Activated T-cell treated with anti-CD3 and anti-CD28 coated beads, Interleukin-2, amount 50 U/mL, for 1 hour (primary cell): ENCODE results near the gene TMEM100.

Source experiments
- DNase-seq: peaks from one replicate; pipeline ENCODE4 v3.0.0-alpha.2; 2020

TMEM100 gene

DNA sequence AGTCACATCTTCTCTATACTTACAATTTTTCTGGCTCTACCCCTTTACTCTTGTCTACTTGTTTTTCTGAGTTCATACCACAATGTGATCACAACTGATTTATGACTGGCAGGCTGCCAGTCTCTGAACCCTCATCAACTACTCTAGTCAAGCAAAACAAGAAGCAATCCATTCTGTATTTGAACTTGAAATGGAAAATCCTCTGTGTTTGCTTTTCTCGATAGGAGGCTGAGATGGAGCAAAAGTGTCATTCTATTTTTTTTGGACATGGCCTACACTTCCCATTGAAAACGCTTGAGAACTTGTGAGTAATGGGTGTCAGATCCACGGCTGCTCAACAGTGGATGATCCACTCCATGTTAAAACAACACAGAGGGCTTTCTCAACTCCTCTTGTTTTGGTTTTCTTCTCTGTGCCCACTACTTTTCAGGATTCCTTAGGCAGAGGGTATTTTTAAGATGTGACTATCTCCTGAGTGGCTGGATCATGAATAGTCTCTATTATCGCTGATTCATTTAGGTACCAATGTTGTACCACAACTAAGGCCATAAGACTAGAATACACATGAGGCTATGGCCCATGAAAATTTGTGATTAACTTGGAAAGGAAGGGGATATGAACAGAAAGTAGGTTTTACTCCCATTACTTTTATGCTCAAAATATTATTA, 11.7 kb downstream of the TMEM100 start:
- DNase-seq, result no peak

DNA sequence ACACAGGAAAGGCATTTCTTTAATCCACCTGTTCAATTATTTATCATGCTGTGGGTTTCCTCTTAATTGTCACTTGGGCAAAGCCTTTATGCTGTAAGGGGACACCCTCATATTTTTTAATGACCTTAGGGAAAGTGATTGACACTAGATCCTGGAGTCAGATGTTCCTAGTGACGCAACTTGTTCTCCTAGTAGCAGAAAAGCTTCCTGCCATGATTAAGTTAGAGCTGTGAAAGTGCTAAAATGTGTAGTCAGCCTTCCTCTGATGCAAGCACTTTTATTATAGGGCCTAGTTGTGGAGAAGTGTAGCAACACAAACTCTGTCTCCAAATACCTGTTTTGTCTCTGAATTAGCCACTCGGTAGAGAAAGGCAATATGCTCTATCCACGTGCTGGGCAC, 12.3 kb downstream of the TMEM100 start:
- DNase-seq, result no peak

DNA sequence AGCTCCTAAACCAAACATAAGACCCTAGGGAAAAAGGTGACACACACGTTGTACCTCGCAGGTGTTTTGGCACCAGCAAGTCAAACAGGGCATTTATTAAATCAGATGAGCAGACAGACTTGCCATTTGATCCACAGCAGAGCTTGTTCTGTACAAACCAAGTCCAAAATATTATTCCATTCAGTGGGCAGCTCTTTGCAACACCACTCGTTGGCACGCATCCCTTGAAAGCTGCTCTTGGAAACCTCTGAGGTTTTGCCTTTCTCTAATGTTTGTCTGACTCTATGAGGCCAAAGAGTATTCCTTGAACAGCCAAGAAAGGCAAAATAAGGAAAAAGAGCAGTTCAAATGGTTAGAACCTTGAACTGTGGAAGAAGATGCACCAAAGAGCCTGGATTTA, 12.7 kb downstream of the TMEM100 start:
- DNase-seq, result no peak

DNA sequence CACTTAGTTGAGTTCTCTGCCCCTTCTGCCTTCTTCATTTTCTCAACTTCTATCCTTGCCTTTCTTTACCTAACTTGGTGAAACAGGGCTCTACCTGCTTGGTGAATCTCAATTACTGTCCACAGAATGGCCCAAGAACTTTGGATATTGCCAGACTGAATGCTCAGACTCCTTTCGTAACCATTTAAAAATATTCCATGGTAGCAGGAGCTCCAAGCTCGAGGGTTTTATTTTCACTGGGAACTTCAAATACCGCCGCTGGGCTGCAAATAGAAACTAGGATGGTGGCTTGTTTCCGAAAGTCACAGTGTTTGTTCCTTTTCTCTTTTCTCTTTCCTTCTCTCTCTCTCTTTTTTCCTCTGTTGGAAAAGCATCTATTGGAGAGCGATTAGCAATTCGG, 13.2 kb downstream of the TMEM100 start:
- DNase-seq, result no peak

DNA sequence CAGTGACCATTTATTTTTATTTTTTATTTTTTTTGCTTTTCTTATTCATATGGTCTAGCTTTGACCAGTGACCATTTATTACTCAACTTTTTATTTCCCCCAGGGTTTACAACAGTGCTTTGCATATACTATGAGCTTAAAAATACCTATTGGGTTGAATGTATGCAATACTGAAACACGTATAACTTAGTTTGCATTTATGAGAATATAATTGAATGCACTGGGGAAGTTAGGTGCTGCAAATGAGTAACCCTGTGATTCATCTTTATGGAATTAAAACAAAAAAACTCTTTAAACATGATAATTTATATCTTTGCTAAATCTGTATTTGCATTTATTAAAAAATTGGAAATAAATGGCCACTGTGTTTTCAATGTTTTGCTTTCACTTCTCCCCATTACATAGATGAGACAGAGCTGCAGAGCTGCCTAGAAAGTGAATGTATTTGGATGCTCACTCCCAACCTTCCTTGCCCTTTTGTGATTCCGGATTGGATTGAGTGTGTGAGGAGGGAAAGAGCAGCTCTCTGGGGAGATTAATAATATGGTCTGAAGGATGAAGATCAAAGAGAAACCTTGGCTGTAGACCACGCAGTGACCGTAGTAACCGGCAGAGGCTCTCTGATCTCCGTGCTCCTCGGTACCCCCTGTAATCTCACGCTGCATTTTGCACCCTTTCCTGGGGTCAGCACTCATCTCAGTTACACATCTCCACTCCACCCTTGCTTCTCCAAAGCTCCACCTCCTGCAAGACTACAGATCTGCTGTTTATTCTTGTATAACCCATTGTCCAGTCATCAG, 14.3 kb downstream of the TMEM100 start:
- no peak for DNase-seq

DNA sequence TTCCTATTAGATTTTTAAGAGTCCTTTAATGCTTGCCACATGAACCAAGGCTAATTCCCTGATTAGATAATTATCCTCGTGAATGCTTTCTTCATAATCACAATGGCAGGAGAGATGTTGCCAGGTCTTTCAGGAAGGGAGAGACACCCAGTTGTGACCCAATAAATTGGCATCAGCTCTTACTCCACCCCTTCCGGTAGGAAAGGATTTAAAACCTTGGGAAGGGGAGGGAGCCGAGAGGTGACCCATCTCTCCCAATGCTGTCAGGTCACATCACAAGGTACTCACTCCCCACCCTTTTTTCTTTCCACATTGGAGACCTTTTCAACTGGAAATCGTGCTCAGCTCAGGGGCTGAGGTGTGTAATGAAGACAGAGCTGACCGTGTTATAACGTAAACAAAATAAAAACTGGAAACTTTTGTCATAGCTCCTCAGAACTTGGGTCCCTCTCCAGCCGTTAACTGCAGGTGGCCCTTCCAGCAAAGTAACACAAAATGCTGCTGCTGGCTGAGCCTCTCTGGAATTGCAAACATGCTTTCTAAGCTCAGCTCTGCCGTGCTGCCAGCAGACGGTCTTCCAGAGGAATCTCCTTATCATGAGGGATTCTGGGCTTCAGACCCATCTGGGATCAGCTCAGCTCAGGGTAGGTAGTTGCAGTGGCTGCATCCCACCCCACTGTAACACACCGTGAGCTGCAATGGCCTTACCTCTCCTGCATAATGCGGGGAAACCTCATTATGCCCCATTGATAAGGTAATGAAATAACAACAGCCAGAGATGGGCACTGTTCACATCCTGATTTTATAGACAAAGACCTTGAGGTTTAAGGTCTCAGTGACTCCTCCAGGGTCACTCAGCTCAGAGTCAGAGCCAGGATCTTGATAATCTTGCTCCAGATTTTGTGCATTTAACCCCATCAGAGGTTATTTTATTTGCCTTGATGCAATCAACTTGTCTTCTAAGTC, 15.6 kb downstream of the TMEM100 start:
- DNase-seq, result no peak

DNA sequence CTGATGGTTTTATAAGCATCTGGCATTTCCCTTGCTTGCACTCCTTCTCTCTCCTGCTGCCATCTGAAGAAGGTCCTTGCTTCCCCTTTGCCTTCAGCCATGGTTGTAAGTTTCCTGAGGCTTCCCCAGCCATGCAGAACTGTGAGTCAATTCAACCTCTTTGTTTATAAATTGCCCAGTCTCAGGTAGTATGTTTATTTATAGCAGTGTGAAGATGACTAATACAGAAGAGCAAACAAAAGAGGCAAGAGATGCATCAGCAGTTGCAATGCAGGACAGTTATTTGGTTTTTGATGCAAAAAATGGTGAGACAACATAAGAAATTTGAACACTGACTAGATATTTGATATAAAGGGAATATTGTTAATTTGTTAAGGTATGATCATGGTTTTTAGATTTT, 16.8 kb downstream of the TMEM100 start:
- DNase-seq, result no peak

DNA sequence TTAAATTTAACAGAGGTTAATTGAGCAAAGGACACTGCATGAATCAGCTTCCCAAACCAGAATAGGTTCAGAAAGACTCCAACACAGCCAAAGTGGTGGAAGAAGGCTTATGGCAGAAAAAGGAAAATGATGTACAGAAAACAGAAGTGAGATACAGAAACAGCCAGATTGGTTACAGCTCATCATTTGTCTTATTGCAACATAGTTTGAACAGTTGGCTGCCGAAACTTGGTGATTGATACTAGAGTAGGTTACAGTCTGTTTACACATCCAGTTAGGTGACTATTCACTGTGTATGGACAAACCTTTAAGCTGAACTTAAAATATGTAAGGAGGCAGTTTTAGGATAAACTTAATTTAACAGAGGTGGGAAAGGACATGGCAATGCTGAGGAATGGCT, 18.3 kb downstream of the TMEM100 start:
- DNase-seq, result no peak

DNA sequence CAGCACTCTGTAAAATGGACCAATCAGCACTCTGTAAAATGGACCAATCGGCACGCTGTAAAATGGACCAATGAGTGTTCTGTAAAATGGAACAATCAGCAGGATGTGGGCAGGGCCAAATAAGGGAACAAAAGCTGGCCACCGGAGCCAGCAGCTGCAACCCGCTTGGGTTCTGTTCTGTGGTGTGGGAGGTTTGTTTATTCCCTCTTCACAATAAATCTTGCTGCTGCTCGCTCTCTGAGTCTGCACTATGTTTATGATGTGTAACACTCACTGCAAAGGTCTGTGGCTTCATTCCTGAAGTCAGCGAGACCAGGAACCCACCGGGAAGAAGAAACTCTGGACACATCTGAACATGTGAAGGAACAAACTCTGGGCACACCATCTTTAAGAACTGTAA, 20.5 kb downstream of the TMEM100 start:
- DNase-seq, result no peak

DNA sequence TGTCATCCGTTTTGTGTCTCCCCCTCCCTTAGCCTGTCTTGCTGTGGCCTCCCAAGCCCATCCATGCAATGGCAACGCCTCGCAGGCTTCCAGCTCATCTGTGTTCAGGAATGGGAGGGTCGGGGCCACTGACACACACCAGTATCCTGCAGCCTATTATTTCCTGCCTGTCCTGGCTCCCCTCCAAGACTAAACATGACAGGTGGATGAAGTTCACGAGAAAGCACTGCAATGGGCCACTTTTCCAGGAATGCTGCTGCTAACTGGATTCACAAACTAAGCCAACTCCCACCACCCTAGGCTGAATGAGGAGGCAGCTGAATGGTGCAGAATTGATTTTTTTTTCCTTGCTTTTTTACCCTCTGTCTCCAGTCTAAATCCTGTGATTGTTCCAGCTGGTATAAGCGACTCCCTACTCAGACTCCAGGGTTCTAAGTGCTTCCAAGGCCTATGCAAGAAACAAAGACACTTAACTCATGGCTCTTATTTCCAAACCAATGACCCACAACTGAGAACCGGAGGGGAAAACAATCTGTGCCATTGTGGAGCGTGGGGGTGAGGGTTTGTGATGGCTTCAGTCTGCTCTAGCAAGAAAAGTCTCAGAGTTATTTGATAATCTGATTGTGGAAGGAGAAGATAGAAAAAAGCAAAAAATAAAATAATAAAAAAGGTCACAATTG, 23.3 kb downstream of the TMEM100 start:
- no peak for DNase-seq

DNA sequence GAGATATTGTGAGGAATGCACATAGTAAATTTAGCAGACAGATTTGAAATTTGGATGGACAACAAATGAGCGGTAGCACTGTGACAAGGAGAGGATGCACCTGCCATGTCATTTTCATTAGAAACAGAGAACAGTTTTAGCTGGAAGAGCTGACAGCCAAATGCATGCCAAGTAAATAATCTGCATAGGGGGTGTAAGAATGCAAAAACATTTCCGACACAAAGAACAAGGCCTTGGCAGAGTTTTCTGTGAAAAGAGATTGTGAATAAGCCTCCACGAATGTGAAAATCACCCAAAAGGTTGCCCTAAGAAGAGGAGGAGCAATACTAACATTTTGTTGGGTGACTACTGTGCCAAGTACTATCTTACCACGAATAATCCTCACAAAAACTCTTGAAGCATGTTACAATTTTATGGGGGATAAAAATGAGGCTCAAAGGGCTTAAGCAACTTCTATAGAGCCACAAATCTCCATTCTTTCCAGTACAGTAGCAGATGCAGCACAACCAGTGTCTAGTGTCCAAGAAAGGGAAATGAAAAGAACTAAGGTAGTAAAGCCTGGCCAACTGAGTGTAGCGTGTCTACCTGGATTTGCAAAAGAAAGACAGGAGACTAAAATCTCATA, 28.3 kb downstream of the TMEM100 start:
- DNase-seq, result no peak

DNA sequence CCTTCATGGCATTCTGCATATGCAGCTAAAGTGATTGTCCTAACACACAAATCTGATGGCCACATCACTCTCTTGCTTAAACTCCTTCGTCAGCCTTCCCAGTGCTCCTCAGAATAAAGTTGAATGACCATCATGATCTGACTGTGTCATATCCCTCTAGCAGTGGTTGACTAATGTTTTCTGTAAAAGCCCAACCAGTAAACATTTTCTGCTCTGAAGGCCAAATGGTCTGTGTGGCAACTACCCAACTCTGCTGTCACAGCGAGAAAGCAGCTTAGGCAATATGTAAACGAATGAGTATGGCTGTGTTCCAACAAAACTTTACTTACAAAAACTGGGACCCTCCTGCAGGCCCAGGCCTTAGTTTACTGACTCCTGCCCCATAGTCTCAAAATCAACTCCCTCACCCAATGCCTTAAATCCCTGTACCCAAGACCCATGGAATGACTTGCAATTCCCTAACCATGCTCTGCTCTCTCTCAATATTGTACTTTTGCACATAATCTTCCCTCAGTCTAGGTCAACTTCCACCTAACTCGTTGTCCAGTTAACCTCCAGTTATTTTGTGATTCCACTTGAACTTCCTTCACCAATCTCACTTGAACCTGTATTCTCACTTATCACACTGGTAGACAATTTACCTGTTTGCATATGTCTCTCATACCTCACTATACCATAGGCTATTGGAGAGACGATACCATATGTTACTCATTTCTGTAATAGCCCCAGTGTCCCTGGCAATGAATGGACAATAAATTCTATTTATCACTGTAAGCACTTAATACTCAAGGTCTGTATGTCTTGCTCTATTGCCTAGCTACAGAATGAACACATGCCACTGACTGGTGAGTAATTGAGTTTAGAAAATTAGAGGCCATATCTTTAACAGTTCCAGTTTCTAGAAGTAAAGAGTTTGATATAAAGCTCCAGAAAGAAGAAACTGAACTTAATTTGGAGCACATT, 29.1 kb downstream of the TMEM100 start:
- no peak for DNase-seq

DNA sequence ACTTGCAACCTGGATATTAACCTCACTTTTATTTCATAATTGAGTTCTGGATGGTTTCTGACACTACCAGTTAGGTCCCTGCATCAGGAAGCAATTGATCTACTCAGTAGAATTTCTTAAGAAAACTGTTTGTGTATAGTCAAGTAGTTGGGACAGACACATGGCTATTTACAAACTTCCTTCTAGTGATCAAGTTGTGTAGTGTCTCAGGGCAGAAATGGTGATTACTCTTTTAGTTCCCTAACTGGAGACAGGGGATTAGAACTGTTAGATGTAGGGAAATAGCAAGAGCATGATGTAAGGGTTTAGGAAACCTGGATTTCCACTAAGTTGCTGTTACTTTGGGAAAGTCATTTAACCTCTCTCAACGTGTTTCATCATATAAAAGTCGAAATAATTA, 30.4 kb downstream of the TMEM100 start:
- DNase-seq, result no peak

DNA sequence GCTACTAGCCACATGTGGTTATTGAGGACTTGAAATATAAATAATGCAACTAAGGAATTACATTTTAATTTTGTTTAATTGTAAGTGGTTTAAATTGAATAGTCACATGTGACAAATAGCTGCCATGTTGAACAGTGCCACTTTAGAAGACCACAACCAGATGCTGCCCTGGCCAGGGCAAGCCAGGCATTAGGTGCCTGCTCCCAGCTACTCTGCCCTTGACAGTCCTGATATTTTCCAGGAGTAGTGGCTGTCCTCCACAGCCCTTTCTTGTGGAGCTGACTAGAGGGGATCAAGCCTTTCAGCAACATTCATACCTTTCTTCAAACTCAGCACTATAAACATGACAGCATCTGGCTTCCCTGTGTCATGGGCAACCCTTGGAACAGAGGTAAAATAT, 31.0 kb downstream of the TMEM100 start:
- no peak for DNase-seq

DNA sequence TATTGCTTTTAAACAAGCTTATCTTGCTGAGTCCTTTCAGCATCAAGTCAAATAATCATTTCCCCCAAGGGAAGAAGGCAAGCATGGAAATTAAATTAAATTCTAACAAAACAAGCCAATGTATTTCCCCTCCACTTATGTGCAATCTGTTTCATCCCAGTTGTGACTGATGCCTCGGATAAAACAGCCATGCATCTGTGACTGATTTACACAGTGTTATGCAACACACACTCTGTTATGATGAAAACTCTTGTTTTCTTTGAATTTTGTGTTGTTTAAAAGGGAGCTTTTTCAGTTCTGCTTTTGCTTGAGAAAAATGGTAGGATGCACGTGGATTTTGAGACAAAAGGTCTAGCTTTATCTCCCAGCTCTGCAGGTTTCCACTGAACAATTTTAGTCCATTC, 32.6 kb downstream of the TMEM100 start:
- no peak for DNase-seq

DNA sequence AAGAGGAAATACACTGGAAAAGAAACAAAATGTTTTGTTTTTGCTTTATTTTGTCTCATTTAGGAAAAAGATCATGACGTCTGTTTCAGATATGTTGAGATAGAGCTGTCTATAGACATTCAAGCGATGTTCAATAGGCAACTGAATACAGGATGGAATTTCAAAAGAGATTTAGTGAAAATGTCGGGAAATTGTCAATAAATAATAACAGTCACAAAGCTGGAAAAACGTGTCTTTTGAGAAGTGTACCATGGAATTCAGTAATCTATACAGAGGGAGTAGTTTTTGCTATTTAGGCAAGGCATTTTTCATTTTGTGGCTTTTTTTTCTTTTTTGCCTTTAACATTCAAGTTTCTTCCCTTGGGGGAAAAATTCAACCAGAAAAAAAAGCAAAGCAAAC, 33.0 kb downstream of the TMEM100 start:
- DNase-seq, result no peak

DNA sequence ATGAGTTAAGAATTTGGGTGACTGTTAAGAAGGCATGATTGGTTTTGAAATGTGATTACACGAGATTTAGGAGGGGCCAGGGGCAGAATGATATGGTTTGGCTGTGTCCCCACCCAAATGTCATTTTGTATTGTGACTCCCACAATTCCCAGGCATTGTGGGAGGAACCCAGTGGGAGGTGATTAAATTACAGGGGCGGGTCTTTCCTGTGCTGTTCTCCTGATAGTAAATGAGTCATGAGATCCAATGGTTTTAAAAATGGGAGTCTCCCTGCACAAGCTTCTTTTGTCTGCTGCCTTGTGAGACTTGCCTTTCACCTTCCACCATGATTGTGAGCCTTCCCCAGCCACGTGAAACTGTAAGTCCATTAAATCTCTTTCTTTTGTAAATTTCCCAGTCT, 34.6 kb downstream of the TMEM100 start:
- no peak for DNase-seq

DNA sequence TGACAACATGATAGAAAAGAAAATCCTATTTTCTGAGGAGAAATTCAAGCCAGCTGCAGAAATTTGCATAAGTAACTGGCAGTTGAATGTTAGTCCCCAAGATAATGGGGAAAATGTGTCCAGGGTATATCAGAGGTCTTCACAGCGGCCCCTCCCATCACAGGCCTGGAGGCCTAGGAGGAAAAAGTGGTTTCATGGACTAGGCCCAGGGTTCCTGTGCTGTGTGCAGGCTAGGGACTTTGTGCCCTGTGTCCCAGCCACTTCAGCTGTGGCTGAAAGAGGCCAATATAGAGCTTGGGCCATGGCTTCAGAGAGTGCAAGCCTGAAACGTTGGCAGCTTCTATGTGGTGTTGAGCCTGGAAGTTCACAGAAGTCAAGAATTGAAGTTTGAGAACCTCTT, 35.6 kb downstream of the TMEM100 start:
- no peak for DNase-seq

DNA sequence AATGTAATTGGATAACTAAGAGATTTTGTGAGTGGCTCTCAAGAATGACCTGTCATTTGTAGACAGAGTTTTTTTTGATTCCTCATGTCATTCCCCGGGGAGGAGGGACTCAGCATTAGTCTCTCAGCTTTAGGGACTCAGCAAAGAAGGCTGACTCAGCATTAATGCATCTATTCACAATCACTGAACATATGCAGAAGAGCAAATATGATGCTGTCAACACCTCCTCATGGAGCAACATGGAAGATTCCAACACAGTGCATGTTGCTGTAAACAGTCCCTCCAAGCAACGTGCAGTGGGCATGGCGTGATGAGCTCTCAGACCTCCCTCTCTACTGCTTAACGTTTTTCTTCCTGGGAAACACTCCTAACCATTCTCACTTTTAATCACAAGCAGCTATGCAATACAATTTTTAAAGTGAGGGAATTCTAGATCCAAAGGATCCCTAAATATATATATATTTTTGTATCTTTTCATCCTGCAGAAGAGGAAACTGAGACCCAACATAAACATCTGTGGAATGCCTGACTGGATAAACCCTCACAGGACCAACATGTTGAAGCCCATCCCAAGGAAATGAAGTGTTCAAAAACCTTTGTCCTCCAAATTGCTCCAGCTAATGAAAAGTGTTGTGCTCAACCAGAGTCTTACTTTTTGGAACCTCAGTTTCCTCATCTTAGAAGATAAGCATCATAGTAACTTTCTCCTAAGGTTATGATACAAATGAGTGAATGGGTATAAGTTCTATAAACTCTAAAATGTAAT, 38.9 kb downstream of the TMEM100 start:
- DNase-seq, result no peak

DNA sequence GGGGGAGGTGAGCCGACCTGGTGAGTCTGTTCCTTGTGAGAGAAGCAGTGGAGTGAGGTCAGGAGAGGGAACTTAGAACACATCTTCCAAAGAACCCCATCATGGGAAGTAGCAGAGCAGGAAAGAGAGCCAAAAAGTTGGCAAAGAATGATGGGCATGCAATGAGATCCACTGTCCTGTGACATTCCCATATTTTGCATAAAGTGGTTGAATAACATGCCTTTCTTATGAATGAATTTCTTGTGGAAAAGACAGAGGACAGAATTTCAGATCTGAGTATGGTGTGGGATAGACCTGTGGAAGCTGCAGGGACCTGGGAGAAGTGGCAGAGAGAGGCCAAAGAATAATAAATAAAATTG, 41.3 kb downstream of the TMEM100 start:
- DNase-seq, result no peak
